HEK293T (cell line): ENCODE data around the gene DMKN.

Experiments
- CTCF ChIA-PET: fragments of 350-600 bp; formaldehyde crosslinking; extraction: SDS; loops from one replicate; lab custom pipeline; 2021; ENCODE audit warnings: antibody characterized with exemption, inconsistent platforms; lab: Yijun Ruan, JAX
- POLR2A ChIA-PET: fragments of 350-600 bp; formaldehyde crosslinking; extraction: SDS; loops from one replicate; lab custom pipeline; 2020; ENCODE audit warnings: antibody characterized with exemption, inconsistent platforms; lab: Yijun Ruan, JAX
- DNase-seq: peaks from one replicate; pipeline ENCODE4 v3.0.0; 2012; ENCODE audit warnings: mixed read lengths; ENCODE audit errors: extremely low spot score
- ARNT ChIP-seq: fragments of 450-650 bp; IDR thresholded peaks from 2 replicates; pipeline ENCODE4 v1.6.1; 2017; ENCODE audit warnings: mild to moderate bottlenecking
- BHLHE40 ChIP-seq: fragments of 450-650 bp; IDR thresholded peaks from 2 replicates; pipeline ENCODE4 v1.6.1; 2016; ENCODE audit warnings: mild to moderate bottlenecking, moderate library complexity, borderline replicate concordance
- CTBP1 ChIP-seq: fragments of 450-650 bp; IDR thresholded peaks from 2 replicates; pipeline ENCODE4 v1.6.1; 2016; ENCODE audit warnings: borderline replicate concordance
- ELF4 ChIP-seq: fragments of 450-650 bp; IDR thresholded peaks from 2 replicates; pipeline ENCODE4 v1.6.1; 2017; ENCODE audit warnings: antibody characterized with exemption
- FOXA1 ChIP-seq: fragments of 450-650 bp; IDR thresholded peaks from 2 replicates; pipeline ENCODE4 v1.6.1; 2016; ENCODE audit warnings: mild to moderate bottlenecking
- FOXK2 ChIP-seq: fragments of 450-650 bp; IDR thresholded peaks from 2 replicates; pipeline ENCODE4 v1.6.1; 2016; ENCODE audit warnings: mild to moderate bottlenecking
- FOXM1 ChIP-seq: fragments of 450-650 bp; IDR thresholded peaks from 2 replicates; pipeline ENCODE4 v1.6.1; 2017; ENCODE audit warnings: mild to moderate bottlenecking, borderline replicate concordance
- HDGF ChIP-seq: fragments of 450-650 bp; IDR thresholded peaks from 2 replicates; pipeline ENCODE4 v1.6.1; 2017; ENCODE audit warnings: antibody characterized with exemption, borderline replicate concordance
- L3MBTL2 ChIP-seq: fragments of 450-650 bp; conservative IDR thresholded peaks from 2 replicates; pipeline ENCODE4 v1.6.1; 2016; ENCODE audit warnings: mild to moderate bottlenecking
- LEF1 ChIP-seq: fragments of 450-650 bp; IDR thresholded peaks from 2 replicates; pipeline ENCODE4 v1.6.1; 2017; ENCODE audit warnings: mild to moderate bottlenecking, borderline replicate concordance
- NFRKB ChIP-seq: fragments of 450-650 bp; IDR thresholded peaks from 2 replicates; pipeline ENCODE4 v1.6.1; 2016; ENCODE audit warnings: mild to moderate bottlenecking, moderate library complexity
- SP1 ChIP-seq: fragments of 450-650 bp; IDR thresholded peaks from 2 replicates; pipeline ENCODE4 v1.6.1; 2017
- TARDBP ChIP-seq: fragments of 450-650 bp; IDR thresholded peaks from 2 replicates; pipeline ENCODE4 v1.6.1; 2016
- ZNF384 ChIP-seq: fragments of 450-650 bp; IDR thresholded peaks from 2 replicates; pipeline ENCODE4 v1.6.1; 2016
- TF ChIP-seq, protein P1 (sequence below): fragments of 450-650 bp; IDR thresholded peaks from 2 replicates; pipeline ENCODE4 v1.6.1; 2016

The DMKN gene

DNA sequence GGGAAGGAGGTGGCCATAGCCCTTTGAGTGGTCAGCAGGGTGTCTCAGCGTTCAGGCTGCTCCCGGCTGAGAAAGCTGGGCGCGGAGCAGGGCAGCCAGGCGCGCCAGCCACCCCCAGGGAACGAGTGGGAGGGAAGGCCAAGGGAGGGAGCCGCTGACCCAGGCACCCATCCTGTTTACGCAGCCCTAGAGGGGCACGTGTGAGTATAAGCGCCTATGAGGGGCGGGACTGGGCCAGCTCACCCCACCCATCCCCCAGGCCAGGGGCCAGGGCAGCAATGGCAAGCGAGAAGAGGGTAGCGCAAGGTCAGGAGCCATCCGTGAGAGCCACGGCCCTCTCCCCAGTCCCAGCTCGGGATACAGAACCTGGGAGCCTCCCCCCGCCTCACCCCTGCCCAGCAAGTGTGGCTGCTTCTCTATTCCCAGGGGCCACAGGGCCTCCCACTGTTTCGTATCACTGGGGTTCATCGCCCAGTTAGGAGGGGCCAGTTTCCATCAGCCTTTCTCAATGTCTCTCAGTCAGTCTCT, 897 bp upstream of the DMKN start:
- ChIA-PET POLR2A (no interaction called here), CTCF (no interaction called here)
- TF ChIP-seq ZNF384 = no peak
- no peak for TF ChIP-seq NFRKB
- TF ChIP-seq TARDBP = no peak
- no peak for TF ChIP-seq LEF1
- TF ChIP-seq HDGF = no peak
- TF ChIP-seq L3MBTL2 = no peak
- TF ChIP-seq ARNT = no peak
- no peak for TF ChIP-seq CTBP1
- TF ChIP-seq, protein P1, sequence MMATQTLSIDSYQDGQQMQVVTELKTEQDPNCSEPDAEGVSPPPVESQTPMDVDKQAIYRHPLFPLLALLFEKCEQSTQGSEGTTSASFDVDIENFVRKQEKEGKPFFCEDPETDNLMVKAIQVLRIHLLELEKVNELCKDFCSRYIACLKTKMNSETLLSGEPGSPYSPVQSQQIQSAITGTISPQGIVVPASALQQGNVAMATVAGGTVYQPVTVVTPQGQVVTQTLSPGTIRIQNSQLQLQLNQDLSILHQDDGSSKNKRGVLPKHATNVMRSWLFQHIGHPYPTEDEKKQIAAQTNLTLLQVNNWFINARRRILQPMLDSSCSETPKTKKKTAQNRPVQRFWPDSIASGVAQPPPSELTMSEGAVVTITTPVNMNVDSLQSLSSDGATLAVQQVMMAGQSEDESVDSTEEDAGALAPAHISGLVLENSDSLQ = no peak
- DNase-seq = no peak

DNA sequence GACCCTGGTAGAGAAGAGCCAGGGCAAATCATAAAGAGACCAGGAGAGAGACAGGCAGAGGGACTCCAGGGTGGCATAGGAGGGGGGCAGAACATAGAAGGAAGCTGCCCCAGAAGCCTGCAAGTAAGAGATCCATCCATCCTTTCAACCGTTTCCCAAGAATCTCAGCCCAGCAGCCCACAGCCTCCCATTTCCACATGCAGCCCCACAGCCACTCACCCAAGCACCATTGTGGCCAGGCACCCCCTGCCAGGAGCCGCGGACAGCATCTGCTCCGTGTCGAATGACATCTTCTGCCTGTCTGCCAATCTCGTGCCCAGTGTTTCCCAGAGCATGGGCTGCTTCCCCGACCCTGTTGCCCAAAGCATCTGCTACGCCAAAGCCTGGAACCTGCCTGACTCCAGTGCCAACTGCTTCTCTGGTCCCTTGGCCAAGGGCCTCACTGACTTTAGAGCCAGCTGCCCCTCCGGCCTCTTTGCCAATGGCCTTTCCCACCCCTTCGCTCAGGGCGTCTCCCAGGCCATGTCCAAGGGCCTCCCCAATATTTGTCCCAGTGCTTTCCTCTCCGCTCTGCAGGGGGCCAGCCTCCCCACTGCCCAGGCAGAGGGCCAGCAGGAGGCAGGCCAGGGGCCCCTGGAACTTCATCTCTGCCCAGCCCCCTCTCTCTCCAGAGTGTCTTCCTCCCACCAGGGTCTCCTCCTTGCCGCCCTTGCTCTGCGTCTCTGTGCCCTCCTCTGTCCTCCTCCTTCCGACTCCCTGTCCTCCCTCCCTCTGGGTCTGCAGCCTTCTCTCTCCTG, 420 bp downstream of the DMKN start:
- POLR2A ChIA-PET = no interaction called here

DNA sequence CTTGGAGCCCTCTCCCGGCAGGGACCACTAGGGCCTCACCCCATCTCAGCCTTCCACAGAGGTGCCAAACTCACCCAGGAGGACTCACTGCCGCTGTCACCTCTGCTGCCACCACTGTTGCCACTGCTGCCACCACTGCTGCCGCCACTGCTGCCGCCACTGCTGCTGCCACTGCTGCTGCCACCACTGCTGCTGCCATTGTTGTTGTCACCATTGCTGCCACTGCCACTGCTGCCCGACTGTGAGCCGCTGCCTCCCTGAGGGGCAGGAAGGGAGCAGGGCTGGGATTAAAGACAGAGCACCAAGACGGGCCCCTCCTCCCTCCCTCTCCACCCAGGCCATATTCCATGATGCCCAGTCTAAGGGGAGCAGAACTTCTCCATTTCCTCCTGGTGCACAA, 2.1 kb downstream of the DMKN start:
- CTCF ChIA-PET = interaction anchor here (0.9 to 1.1 kb wide), 2 partner anchors 24 to 37 kb away, joined by 3 read pairs; no protein-coding TSS in a partner anchor
- no peak for DNase-seq
- POLR2A ChIA-PET = interaction anchor here (1.3 kb wide), 1 partner anchor 20 kb away, joined by 6 read pairs; no protein-coding TSS in a partner anchor
- TF ChIP-seq FOXK2 = no peak
- no peak for TF ChIP-seq SP1
- TF ChIP-seq ARNT = no peak
- TF ChIP-seq ZNF384 = no peak
- TF ChIP-seq TARDBP = no peak
- no peak for TF ChIP-seq FOXM1
- TF ChIP-seq LEF1 = no peak

More for the DNA sequence above, 420 bp downstream of the DMKN start:
- TF ChIP-seq NFRKB (no peak), CTBP1 (no peak), ZNF384 (no peak), SP1 (no peak), FOXA1 (no peak), L3MBTL2 (no peak), FOXM1 (no peak), FOXK2 (no peak), HDGF (no peak), ELF4 (no peak), BHLHE40 (no peak)
- TF ChIP-seq, protein P1 = no peak
- CTCF ChIA-PET = no interaction called here
- DNase-seq = no peak

DNA sequence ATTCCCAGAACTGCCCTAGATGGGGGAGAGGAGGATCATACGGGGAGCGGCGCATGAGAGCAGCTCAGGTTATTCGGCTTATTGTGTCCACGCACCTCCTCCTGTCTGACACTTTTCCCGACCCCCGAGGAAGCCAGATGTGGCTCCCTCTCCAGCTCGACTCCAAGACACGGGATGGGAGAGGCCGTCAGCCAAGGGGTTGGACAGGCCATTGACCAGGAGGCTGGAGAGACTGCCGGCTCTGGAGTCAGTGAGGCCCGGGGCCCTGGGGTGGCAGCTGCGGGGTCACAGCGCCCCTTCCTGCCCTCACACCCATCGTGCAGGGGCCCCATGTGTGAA, 2.9 kb downstream of the DMKN start:
- DNase-seq = no peak
- POLR2A ChIA-PET = interaction anchor here (0.6 to 1.6 kb wide), 33 partner anchors 8 to 285 kb away, joined by 3 to 13 read pairs (median 4); partner anchors contain the start of genes COX6B1 and HAUS5
- no peak for TF ChIP-seq FOXM1
- TF ChIP-seq FOXK2 = no peak
- TF ChIP-seq CTBP1 = 0 out of 2 replicates have a peak, but pooled peaks have one; percentile 31
- TF ChIP-seq ARNT = no peak
- no peak for TF ChIP-seq FOXA1
- no peak for TF ChIP-seq NFRKB
- CTCF ChIA-PET = interaction anchor here (0.9 to 1.2 kb wide), 9 partner anchors 8 to 157 kb away, joined by 3 to 7 read pairs (median 3); no protein-coding TSS in a partner anchor

DNA sequence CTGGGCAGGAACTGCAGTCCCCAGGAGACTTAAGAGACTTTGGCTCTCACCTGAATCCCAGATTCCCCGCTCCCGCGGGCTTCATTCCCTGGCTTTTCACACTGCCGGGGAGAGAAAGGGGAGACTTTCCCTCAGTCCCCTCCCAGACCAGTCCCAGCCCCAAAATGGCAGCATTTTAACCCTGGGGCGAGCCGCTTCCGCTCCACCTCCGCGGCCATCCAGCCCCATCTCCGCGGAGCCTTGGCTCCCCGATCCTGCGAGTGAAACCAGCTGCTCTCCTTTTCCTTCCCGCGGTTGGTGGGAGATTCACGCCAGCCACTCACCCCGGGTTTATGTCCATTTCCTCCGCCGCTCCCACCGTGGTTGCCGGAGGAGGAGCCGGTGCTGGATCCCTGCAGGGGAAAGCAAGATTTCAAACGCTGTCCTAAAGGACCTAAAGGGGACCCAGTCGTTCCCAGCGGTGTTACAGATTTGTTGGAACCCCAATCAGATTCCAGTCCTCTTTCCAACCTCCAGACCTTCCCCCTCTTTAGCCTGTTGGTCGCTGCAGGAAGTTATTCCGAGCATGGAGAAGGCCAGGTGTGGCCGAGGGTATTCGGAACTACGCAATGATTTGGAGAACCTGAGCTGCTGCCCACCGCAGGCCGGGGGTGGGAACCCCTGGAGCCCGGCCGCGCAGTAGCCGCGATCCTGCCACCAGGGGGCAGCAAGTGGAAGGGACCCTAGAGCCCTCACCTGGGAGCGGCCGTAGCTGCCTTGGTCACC, 3.4 kb downstream of the DMKN start:
- TF ChIP-seq NFRKB (peak; percentile 73), FOXM1 (no peak), TARDBP (no peak), ELF4 (peak; percentile 3; the same call in 1 of the 2 replicates), FOXK2 (no peak)
- ChIA-PET POLR2A (interaction anchor here (0.6 to 2.1 kb wide), 37 partner anchors 8 to 285 kb away, joined by 3 to 19 read pairs (median 4); partner anchors contain the start of genes COX6B1 and HAUS5), CTCF (interaction anchor here (1.0 to 1.2 kb wide), 8 partner anchors 8 to 157 kb away, joined by 3 to 7 read pairs (median 4); no protein-coding TSS in a partner anchor)
- DNase-seq = peak; percentile 92

DNA sequence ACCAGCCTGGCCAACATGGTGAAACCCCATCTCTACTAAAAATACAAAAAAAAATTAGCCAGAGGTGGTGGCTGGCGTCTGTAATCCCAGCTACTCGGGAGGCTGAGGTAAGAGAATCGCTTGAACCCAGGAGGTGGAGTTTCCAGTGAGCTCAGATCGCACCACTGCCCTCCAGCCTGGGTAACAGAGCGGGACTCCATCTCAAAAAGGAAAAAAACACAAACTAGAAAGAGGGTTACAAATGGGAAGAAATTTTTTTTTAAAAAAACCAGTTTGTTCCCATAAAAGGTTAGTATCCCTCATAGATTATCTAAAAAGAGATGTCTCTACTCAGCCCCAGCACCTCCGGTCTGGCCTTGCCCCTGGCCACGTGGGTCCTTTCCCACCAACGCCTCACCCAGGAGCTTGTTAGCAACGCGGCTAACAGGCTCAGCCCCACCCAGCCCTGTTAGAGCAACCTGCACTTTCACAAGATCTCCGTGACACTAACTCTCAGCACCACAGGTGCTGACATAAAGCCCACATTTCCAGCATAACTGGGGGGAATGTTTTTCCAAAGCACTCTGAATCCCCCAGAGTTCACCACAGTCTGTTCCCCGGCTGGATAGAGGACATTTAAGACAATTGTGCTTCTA, 4.3 kb downstream of the DMKN start:
- CTCF ChIA-PET = interaction anchor here (0.7 to 1.0 kb wide), 4 partner anchors 14 to 83 kb away, joined by 3 to 4 read pairs (median 3); no protein-coding TSS in a partner anchor
- DNase-seq = peak; percentile 61
- TF ChIP-seq CTBP1 = no peak
- no peak for TF ChIP-seq ZNF384
- TF ChIP-seq L3MBTL2 = peak; percentile 90
- POLR2A ChIA-PET = interaction anchor here (0.6 to 2.1 kb wide), 10 partner anchors 9 to 139 kb away, joined by 3 to 19 read pairs (median 4); partner anchors contain the start of gene COX6B1
